IMR-90 (cell line): ENCODE data around the gene MAML2. TPM values are rescaled to one million over a fixed set of nuclear protein-coding genes. Genes with fewer than 3 reads are reported as not detected.

Experiments used
- ATAC-seq: fragments of 200-7000 bp; cut with Tn5 transposase; 2 replicates; pipeline ENCODE4 v1.9.1; 2020; ENCODE audit warnings: low read depth, mild to moderate bottlenecking, moderate library complexity
- BruUV-seq: library from RNA; stranded (reverse); fragments of 400-500 nt; replicated peaks from 2 replicates; lab custom pipeline; 2021; lab: Mats Ljungman, UMichigan
- CTCF ChIA-PET: fragments of 300-600 bp; formaldehyde crosslinking; extraction: SDS; loops from one replicate; lab custom pipeline; 2021; ENCODE audit warnings: antibody characterized with exemption; lab: Yijun Ruan, JAX
- POLR2A ChIA-PET: fragments of 300-600 bp; sonication (Branson Sonifier 250); formaldehyde crosslinking; loops from one replicate; lab custom pipeline; 2022; ENCODE audit warnings: antibody characterized with exemption; ENCODE audit not compliant: unreplicated experiment; lab: Charles Lee
- DNase-seq: peaks from one replicate; pipeline ENCODE4 v3.0.0; 2013
- H2AFZ ChIP-seq: replicated peaks from 2 replicates; pipeline ENCODE3; 2013; ENCODE audit warnings: low read length, mild to moderate bottlenecking; ENCODE audit not compliant: poor library complexity
- H2AK5ac ChIP-seq: 2 replicates; pipeline ENCODE4 v1.6.1; 2013; ENCODE audit warnings: low read depth, low read length, inconsistent platforms
- H2AK9ac ChIP-seq: replicated peaks from 2 replicates; pipeline ENCODE3; 2013; ENCODE audit warnings: mild to moderate bottlenecking, low read depth, low read length, moderate library complexity; ENCODE audit not compliant: poor library complexity
- H2BK120ac ChIP-seq: 2 replicates; pipeline ENCODE4 v1.6.1; 2013; ENCODE audit warnings: low read depth, low read length, inconsistent platforms
- H2BK15ac ChIP-seq: 3 replicates; pipeline ENCODE4 v1.6.1; 2013; ENCODE audit warnings: low read depth, low read length, inconsistent platforms
- H2BK20ac ChIP-seq: 2 replicates; pipeline ENCODE4 v1.6.1; 2013; ENCODE audit warnings: low read depth, mild to moderate bottlenecking, inconsistent platforms, low read length, moderate library complexity
- H2BK5ac ChIP-seq: 2 replicates; pipeline ENCODE4 v1.6.1; 2013; ENCODE audit warnings: mild to moderate bottlenecking, low read depth, low read length, inconsistent platforms; ENCODE audit not compliant: poor library complexity, severe bottlenecking
- H3K14ac ChIP-seq: replicated peaks from 2 replicates; pipeline ENCODE4 v1.6.1; 2013; ENCODE audit warnings: low read depth, low read length, inconsistent platforms
- H3K18ac ChIP-seq: 2 replicates; pipeline ENCODE4 v1.6.1; 2013; ENCODE audit warnings: low read depth, low read length, control low read depth
- H3K23ac ChIP-seq: 2 replicates; pipeline ENCODE4 v1.6.1; 2013; ENCODE audit warnings: low read depth, low read length, inconsistent platforms
- H3K27ac ChIP-seq: 2 replicates; pipeline ENCODE4 v1.5.1; 2013; ENCODE audit warnings: mild to moderate bottlenecking, control low read depth, low read length; ENCODE audit not compliant: insufficient read depth
- H3K27me3 ChIP-seq: 2 replicates; pipeline ENCODE4 v1.6.1; 2013; ENCODE audit warnings: low read length; ENCODE audit not compliant: control insufficient read depth, insufficient read depth
- H3K36me3 ChIP-seq: 2 replicates; pipeline ENCODE4 v1.6.1; 2013; ENCODE audit warnings: low read length, mixed read lengths; ENCODE audit not compliant: control insufficient read depth, insufficient read depth
- H3K4ac ChIP-seq: 2 replicates; pipeline ENCODE4 v1.6.1; 2013; ENCODE audit warnings: low read depth, low read length, inconsistent platforms
- H3K4me1 ChIP-seq: 2 replicates; pipeline ENCODE4 v1.6.1; 2013; ENCODE audit warnings: low read length, mixed read lengths; ENCODE audit not compliant: control insufficient read depth, insufficient read depth
- H3K4me2 ChIP-seq: 2 replicates; pipeline ENCODE4 v1.6.1; 2013; ENCODE audit warnings: low read depth, mild to moderate bottlenecking, control low read depth, low read length, moderate library complexity
- H3K4me3 ChIP-seq: 2 replicates; pipeline ENCODE4 v1.5.1; 2013; ENCODE audit warnings: low read depth, mild to moderate bottlenecking, control low read depth, low read length, moderate library complexity; ENCODE audit not compliant: insufficient read depth
- H3K56ac ChIP-seq: 2 replicates; pipeline ENCODE4 v1.6.1; 2013; ENCODE audit warnings: low read length, inconsistent platforms; ENCODE audit not compliant: insufficient read depth; ENCODE audit errors: extremely low read depth
- H3K79me1 ChIP-seq, 2 experiments: 2 replicates each; pipeline ENCODE4 v1.6.1; 2013; ENCODE audit warnings: low read length in 2 of 2, inconsistent platforms in 1 of 2, low read depth in 1 of 2
- H3K9ac ChIP-seq: 2 replicates; pipeline ENCODE4 v1.6.1; 2013; ENCODE audit warnings: low read depth, low read length, control low read depth
- H3K9me1 ChIP-seq: 2 replicates; pipeline ENCODE4 v1.6.1; 2013; ENCODE audit warnings: low read length, inconsistent platforms; ENCODE audit not compliant: insufficient read depth
- H3K9me3 ChIP-seq: 2 replicates; pipeline ENCODE4 v1.6.1; 2013; ENCODE audit warnings: low read length; ENCODE audit not compliant: control insufficient read depth, insufficient read depth
- H4K20me1 ChIP-seq: 2 replicates; pipeline ENCODE4 v1.6.1; 2013; ENCODE audit warnings: low read length, inconsistent platforms; ENCODE audit not compliant: insufficient read depth
- H4K5ac ChIP-seq: 2 replicates; pipeline ENCODE4 v1.6.1; 2013; ENCODE audit warnings: mild to moderate bottlenecking, low read depth, low read length, control low read depth
- H4K8ac ChIP-seq, 2 experiments: 2 replicates each; pipeline ENCODE4 v1.6.1; 2013; ENCODE audit warnings: low read depth in 2 of 2, low read length in 2 of 2, control low read depth in 1 of 2, inconsistent platforms in 1 of 2
- H4K91ac ChIP-seq: 2 replicates; pipeline ENCODE4 v1.6.1; 2013; ENCODE audit warnings: low read depth, low read length, inconsistent platforms; ENCODE audit not compliant: insufficient read depth
- BHLHE40 ChIP-seq: fragments of 150-350 bp; IDR thresholded peaks from 2 replicates; pipeline ENCODE4 v1.6.1; 2016; ENCODE audit warnings: mild to moderate bottlenecking, low read depth, low read length
- CHD1 ChIP-seq: IDR thresholded peaks from 2 replicates; pipeline ENCODE4 v1.6.1; 2012; ENCODE audit warnings: low read depth, low read length, improper control_type of control experiment
- CTCF ChIP-seq: conservative IDR thresholded peaks from 2 replicates; pipeline ENCODE4 v1.5.1; 2012; ENCODE audit warnings: mild to moderate bottlenecking, low read depth, low read length, improper control_type of control experiment
- ELK1 ChIP-seq: fragments of 150-350 bp; IDR thresholded peaks from 2 replicates; pipeline ENCODE4 v1.6.1; 2016; ENCODE audit warnings: low read depth, mild to moderate bottlenecking, low read length, moderate library complexity, borderline replicate concordance
- MAFK ChIP-seq: IDR thresholded peaks from 2 replicates; pipeline ENCODE4 v1.6.1; 2012; ENCODE audit warnings: low read depth, low read length, improper control_type of control experiment
- MAZ ChIP-seq: IDR thresholded peaks from 2 replicates; pipeline ENCODE4 v1.6.1; 2012; ENCODE audit warnings: low read depth, mild to moderate bottlenecking, low read length, improper control_type of control experiment, moderate library complexity, borderline replicate concordance
- MXI1 ChIP-seq: IDR thresholded peaks from 2 replicates; pipeline ENCODE4 v1.6.1; 2012; ENCODE audit warnings: low read depth, mild to moderate bottlenecking, low read length, moderate library complexity, borderline replicate concordance
- POLR2A ChIP-seq: IDR thresholded peaks from 2 replicates; pipeline ENCODE4 v1.6.1; 2012; ENCODE audit warnings: mild to moderate bottlenecking, low read depth, low read length
- RAD21 ChIP-seq: IDR thresholded peaks from 2 replicates; pipeline ENCODE4 v1.6.1; 2012; ENCODE audit warnings: low read length, improper control_type of control experiment
- RCOR1 ChIP-seq: IDR thresholded peaks from 2 replicates; pipeline ENCODE4 v1.6.1; 2012; ENCODE audit warnings: mild to moderate bottlenecking, low read length, improper control_type of control experiment; ENCODE audit not compliant: insufficient replicate concordance
- RFX5 ChIP-seq: IDR thresholded peaks from 2 replicates; pipeline ENCODE4 v1.8.0; 2012; ENCODE audit warnings: low read depth, mild to moderate bottlenecking, low read length, moderate library complexity
- SMC3 ChIP-seq: fragments of 150-350 bp; IDR thresholded peaks from 2 replicates; pipeline ENCODE4 v1.6.1; 2016; ENCODE audit warnings: low read depth, mild to moderate bottlenecking, antibody characterized with exemption, low read length, moderate library complexity
- WGBS, 2 experiments: methylation state at CpG; one replicate each; pipeline versions ENCODE4 v1.1.5 to v1.1.7; 2013; ENCODE audit warnings: missing lambda C conversion rate in 2 of 2; ENCODE audit not compliant: insufficient read length in 1 of 2; ENCODE audit errors: extremely low coverage in 2 of 2; 5-methylcytosine and 5-hydroxymethylcytosine counted together
- dilution Hi-C: fragments of 300-500 bp; cut with HindIII; formaldehyde crosslinking; loops from one replicate; pipeline ENCODE4 v1.14.3; 2018; ENCODE audit warnings: low sequenced_read_pairs; ENCODE audit not compliant: unreplicated experiment
- in situ Hi-C: fragments of 300-500 bp; cut with MboI; formaldehyde crosslinking; loops from 3 replicates; pipeline ENCODE4 v1.14.3; 2019; ENCODE audit warnings: low sequenced_read_pairs, inconsistent platforms, mixed read lengths
- intact Hi-C: fragments of 100-400 bp; cut with micrococcal nuclease; formaldehyde crosslinking; loops from 2 replicates; pipeline ENCODE4 v1.10.0; 2022
- polyA plus RNA-seq, 3 experiments: library from polyadenylated mRNA; depleted of rRNA; stranded (reverse); fragments of >200 nt; gene quantifications; 2 replicates each; pipeline ENCODE4 v1.2.3, GENCODE V29; 2012; ENCODE audit warnings: low replicate concordance in 1 of 3
- total RNA-seq: library from RNA; depleted of rRNA; stranded (reverse); fragments of >200 nt; gene quantifications from 2 replicates; pipeline ENCODE4 v1.2.3, GENCODE V29; 2012

MAML2 gene
- total and polyA plus RNA-seq, 2 of the 4 experiments (the other 2 are of a cell fraction) = 15.0 to 19.5 TPM

DNA sequence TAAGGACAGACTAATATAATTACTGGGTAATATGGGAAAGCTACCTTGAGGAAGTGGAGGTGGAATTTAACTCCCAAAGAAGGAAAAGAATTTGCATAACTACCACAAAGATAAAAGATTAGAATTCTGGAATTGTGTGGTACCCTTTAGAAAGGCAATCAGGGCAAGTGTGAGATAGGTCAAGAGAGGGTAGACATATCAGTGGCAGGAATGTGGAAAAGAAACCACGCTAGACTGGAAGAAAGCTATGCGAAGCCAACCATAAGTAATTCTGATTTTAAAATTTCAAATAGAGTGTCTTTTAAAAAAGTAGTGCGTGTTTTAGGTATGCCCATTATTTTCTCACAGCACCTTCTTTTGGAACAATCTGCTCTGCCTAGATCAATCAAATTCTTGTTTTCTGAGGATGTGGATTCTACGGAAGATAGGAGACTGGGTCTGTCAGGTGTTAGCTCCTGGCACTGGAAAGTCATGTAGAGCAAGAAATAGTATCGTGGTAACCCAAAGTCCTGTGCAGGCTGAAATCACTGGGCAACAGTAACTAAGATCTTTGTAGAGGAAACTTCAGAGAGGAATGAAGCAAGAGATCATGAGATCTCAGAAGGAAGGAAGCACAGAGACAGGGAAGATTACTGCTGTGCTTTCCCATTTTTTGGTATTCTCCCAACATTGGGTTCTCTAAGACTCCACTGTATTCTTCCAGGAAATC, 307.8 kb downstream of the MAML2 start:
- ATAC-seq (no peak), DNase-seq (no peak)
- no TSS peak for BruUV-seq
- in situ Hi-C loops = no loop called here
- Histone ChIP-seq H3K4me3 (no peak overlapping the region), H2BK20ac (no peak overlapping the region), H3K27ac (no peak overlapping the region), H3K23ac (no peak overlapping the region), H3K9me1 (no peaks in the 10 kb centered on the region; the same call in 1 of the 2 replicates), H3K18ac (no peak overlapping the region), H3K79me1 (peaks cover 22 to 26% of the 10 kb centered on the region in 2 experiments; a peak in 3 of 4 replicates), H3K4me1 (peaks cover 4% of the 10 kb centered on the region), H3K9ac (no peak overlapping the region), H2BK15ac (no peak overlapping the region), H3K4me2 (no peak overlapping the region), H2BK120ac (no peak overlapping the region), H3K9me3 (no peaks in the 10 kb centered on the region), H3K14ac (no peak overlapping the region), H3K27me3 (no peaks in the 10 kb centered on the region), H4K5ac (no peak overlapping the region), H2AK9ac (no peak overlapping the region), H3K56ac (no peak overlapping the region), H3K4ac (no peak overlapping the region), H4K20me1 (no peaks in the 10 kb centered on the region), H2AK5ac (no peak overlapping the region), H4K8ac (no peak overlapping the region), H4K91ac (no peak overlapping the region), H2AFZ (no peak overlapping the region), H2BK5ac (no peak overlapping the region), H3K36me3 (peaks cover 3% of the 10 kb centered on the region)
- TF ChIP-seq RAD21 (no peak), MAFK (no peak), MAZ (no peak), RFX5 (no peak), SMC3 (no peak), RCOR1 (no peak), CTCF (no peak), CHD1 (no peak), ELK1 (no peak), BHLHE40 (no peak), POLR2A (no peak), MXI1 (no peak)
- CTCF ChIA-PET = interaction anchor here (0.8 to 1.4 kb wide), 2 partner anchors 11 to 34 kb away, joined by 3 to 4 read pairs; no protein-coding TSS in a partner anchor
- intact Hi-C loops = no loop called here
- WGBS, 2 experiments = 100% methylated on average over 2 of the region's 5 CpGs; no CpG with 5 or more reads in 1 of the 2 experiments
- dilution Hi-C loops = loop anchor here (25.0 kb wide), 1 partner anchor 327 kb away; no protein-coding TSS in a partner anchor
- POLR2A ChIA-PET = no interaction called here
